Measurements from ENCODE around the gene CFTR. TPM values are rescaled to one million over a fixed set of nuclear protein-coding genes. Genes with fewer than 3 reads are reported as not detected.

CFTR gene
- total and polyA plus RNA-seq, 2 donors from 2014 or later: 2.5 to 12.8 TPM

DNA sequence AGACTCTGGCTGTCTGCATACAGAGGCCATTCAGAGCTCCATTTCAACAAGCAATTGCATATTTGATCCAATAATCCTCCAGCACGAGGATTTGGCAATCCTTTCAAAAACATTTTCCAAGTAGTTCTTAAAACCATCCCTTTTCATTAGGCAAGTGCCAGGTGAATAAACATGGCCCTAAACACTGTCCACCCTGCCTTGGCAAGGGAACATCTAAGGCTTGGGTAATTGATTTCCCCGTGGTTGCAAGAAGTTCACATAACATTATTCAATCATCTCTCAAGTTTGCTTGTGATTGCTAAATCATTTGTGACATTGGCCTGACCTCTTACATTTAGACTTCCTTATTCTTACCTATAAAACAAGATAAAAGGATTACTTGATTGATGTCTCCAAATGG, 218.2 kb downstream of the CFTR start:
- Histone ChIP-seq H3K27me3 (ENCODE audit: control insufficient read depth, insufficient read depth, low read length) (no peaks in the 10 kb centered on the region), H3K4me3 (ENCODE audit: low read length in 3 of 3) (no peak overlapping the region), H3K9ac (ENCODE audit: low read length in 3 of 3) (no peak overlapping the region), H3K9me3 (ENCODE audit: control insufficient read depth in 2 of 3, insufficient read depth in 1 of 3, low read length in 3 of 3) (no peaks in the 10 kb centered on the region), H3K4me1 (ENCODE audit: control insufficient read depth in 2 of 3, insufficient read depth in 2 of 3, low read depth in 1 of 3, low read length in 3 of 3) (no peaks in the 10 kb centered on the region), H3K36me3 (ENCODE audit: control insufficient read depth in 2 of 3, insufficient read depth in 3 of 3, low read length in 3 of 3) (no peaks in the 10 kb centered on the region), H3K27ac (ENCODE audit: low read depth in 2 of 2, low read length in 2 of 2) (no peak overlapping the region)
- DNase-seq: no peak
- intact Hi-C loops (cut with DNase I): no loop called here
- FAIRE-seq: no peak
- TF ChIP-seq, protein P1, sequence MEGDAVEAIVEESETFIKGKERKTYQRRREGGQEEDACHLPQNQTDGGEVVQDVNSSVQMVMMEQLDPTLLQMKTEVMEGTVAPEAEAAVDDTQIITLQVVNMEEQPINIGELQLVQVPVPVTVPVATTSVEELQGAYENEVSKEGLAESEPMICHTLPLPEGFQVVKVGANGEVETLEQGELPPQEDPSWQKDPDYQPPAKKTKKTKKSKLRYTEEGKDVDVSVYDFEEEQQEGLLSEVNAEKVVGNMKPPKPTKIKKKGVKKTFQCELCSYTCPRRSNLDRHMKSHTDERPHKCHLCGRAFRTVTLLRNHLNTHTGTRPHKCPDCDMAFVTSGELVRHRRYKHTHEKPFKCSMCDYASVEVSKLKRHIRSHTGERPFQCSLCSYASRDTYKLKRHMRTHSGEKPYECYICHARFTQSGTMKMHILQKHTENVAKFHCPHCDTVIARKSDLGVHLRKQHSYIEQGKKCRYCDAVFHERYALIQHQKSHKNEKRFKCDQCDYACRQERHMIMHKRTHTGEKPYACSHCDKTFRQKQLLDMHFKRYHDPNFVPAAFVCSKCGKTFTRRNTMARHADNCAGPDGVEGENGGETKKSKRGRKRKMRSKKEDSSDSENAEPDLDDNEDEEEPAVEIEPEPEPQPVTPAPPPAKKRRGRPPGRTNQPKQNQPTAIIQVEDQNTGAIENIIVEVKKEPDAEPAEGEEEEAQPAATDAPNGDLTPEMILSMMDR (IDR thresholded peaks at IDR 0.05; ENCODE audit: borderline replicate concordance, extremely low read depth, insufficient read depth): no peak

GRCh38 chr7:117704063-117704462, 224.2 kb downstream of the CFTR start:
- Histone ChIP-seq H3K4me1 (ENCODE audit: control insufficient read depth in 2 of 3, insufficient read depth in 2 of 3, low read depth in 1 of 3, low read length in 3 of 3) (no peaks in the 10 kb centered on the region), H3K9me3 (ENCODE audit: control insufficient read depth in 2 of 3, insufficient read depth in 1 of 3, low read length in 3 of 3) (peaks cover 0 to 2% (median 0%) of the 10 kb centered on the region in 3 donors), H3K27me3 (ENCODE audit: control insufficient read depth, insufficient read depth, low read length) (no peaks in the 10 kb centered on the region), H3K36me3 (ENCODE audit: control insufficient read depth in 2 of 3, insufficient read depth in 3 of 3, low read length in 3 of 3) (no peaks in the 10 kb centered on the region), H3K9ac (ENCODE audit: low read length in 3 of 3) (no peak overlapping the region), H3K4me3 (ENCODE audit: low read length in 3 of 3) (no peak overlapping the region), H3K27ac (ENCODE audit: low read depth in 2 of 2, low read length in 2 of 2) (no peak overlapping the region)
- intact Hi-C loops (cut with DNase I): no loop called here
- DNase-seq (no peak), FAIRE-seq (no peak)
- TF ChIP-seq, protein P1 (IDR thresholded peaks at IDR 0.05; ENCODE audit: borderline replicate concordance, extremely low read depth, insufficient read depth): no peak

- TF ChIP-seq, protein P1 (IDR thresholded peaks at IDR 0.05; ENCODE audit: borderline replicate concordance, extremely low read depth, insufficient read depth): no peak
- Histone ChIP-seq H3K4me1 (ENCODE audit: control insufficient read depth in 2 of 3, insufficient read depth in 2 of 3, low read depth in 1 of 3, low read length in 3 of 3) (no peaks in the 10 kb centered on the region), H3K9me3 (ENCODE audit: control insufficient read depth in 2 of 3, insufficient read depth in 1 of 3, low read length in 3 of 3) (peaks cover 0 to 2% (median 0%) of the 10 kb centered on the region in 3 donors), H3K9ac (ENCODE audit: low read length in 3 of 3) (no peak overlapping the region), H3K27ac (ENCODE audit: low read depth in 2 of 2, low read length in 2 of 2) (no peak overlapping the region), H3K27me3 (ENCODE audit: control insufficient read depth, insufficient read depth, low read length) (no peaks in the 10 kb centered on the region), H3K36me3 (ENCODE audit: control insufficient read depth in 2 of 3, insufficient read depth in 3 of 3, low read length in 3 of 3) (no peaks in the 10 kb centered on the region), H3K4me3 (ENCODE audit: low read length in 3 of 3) (no peak overlapping the region)
- FAIRE-seq (no peak), DNase-seq (no peak)
- intact Hi-C loops (cut with DNase I): no loop called here
These were observed 225.8 kb downstream of the CFTR start for GRCh38 chr7:117705630-117706029.

DNA sequence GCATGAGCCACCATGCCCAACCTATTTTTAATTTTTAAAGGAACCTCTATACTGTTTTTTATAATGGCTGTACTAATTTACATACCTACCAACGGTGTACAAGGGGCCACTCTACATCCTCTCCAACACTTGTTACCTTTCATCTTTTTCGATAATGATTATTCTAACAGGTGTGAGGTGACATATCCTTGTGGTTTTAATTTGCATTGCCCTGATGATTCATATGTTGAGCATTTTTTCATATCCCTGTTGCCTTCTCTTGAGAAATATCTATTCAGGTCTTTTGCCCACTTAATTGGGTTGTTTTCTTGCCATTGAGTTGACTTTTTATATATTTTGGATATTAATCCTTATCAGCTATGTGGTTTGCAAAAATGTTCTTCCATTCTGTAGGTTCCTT, 226.4 kb downstream of the CFTR start:
- TF ChIP-seq, protein P1 (IDR thresholded peaks at IDR 0.05; ENCODE audit: borderline replicate concordance, extremely low read depth, insufficient read depth): no peak
- H3K4me1 ChIP-seq (ENCODE audit: control insufficient read depth in 2 of 3, insufficient read depth in 2 of 3, low read depth in 1 of 3, low read length in 3 of 3): no peaks in the 10 kb centered on the region
- intact Hi-C loops (cut with DNase I): no loop called here
- H3K9ac ChIP-seq (ENCODE audit: low read length in 3 of 3): no peak overlapping the region
- peaks cover 0 to 2% (median 0%) of the 10 kb centered on the region in 3 donors for H3K9me3 ChIP-seq (ENCODE audit: control insufficient read depth in 2 of 3, insufficient read depth in 1 of 3, low read length in 3 of 3)
- H3K4me3 ChIP-seq (ENCODE audit: low read length in 3 of 3): no peak overlapping the region
- no peak for DNase-seq
- H3K36me3 ChIP-seq (ENCODE audit: control insufficient read depth in 2 of 3, insufficient read depth in 3 of 3, low read length in 3 of 3): no peaks in the 10 kb centered on the region
- no peak for FAIRE-seq
- no peaks in the 10 kb centered on the region for H3K27me3 ChIP-seq (ENCODE audit: control insufficient read depth, insufficient read depth, low read length)
- H3K27ac ChIP-seq (ENCODE audit: low read depth in 2 of 2, low read length in 2 of 2): no peak overlapping the region

Measured in kidney (tissue), 14 donors.